Suprapubic skin (tissue), 3 donors: Measurements from ENCODE around the gene CSMD2.

ENCODE experiments used
- POLR2A ChIP-seq, 2 donors: fragments of 450-650 bp; IDR thresholded peaks; one replicate each; pipeline ENCODE4 v1.6.1; 2017; ENCODE audit warnings: antibody characterized with exemption in 2 of 2, mild to moderate bottlenecking in 2 of 2, moderate library complexity in 2 of 2
- TF ChIP-seq, protein P1 (sequence below), 2 donors: fragments of 200-600 bp in 1 of 2; fragments of 450-650 bp in 1 of 2; sonication (generic) in 1 of 2; IDR thresholded peaks; one replicate each; pipeline ENCODE4 v1.5.1; 2016 to 2019; ENCODE audit warnings: antibody characterized with exemption in 2 of 2, mild to moderate bottlenecking in 1 of 2, moderate library complexity in 1 of 2

DNA sequence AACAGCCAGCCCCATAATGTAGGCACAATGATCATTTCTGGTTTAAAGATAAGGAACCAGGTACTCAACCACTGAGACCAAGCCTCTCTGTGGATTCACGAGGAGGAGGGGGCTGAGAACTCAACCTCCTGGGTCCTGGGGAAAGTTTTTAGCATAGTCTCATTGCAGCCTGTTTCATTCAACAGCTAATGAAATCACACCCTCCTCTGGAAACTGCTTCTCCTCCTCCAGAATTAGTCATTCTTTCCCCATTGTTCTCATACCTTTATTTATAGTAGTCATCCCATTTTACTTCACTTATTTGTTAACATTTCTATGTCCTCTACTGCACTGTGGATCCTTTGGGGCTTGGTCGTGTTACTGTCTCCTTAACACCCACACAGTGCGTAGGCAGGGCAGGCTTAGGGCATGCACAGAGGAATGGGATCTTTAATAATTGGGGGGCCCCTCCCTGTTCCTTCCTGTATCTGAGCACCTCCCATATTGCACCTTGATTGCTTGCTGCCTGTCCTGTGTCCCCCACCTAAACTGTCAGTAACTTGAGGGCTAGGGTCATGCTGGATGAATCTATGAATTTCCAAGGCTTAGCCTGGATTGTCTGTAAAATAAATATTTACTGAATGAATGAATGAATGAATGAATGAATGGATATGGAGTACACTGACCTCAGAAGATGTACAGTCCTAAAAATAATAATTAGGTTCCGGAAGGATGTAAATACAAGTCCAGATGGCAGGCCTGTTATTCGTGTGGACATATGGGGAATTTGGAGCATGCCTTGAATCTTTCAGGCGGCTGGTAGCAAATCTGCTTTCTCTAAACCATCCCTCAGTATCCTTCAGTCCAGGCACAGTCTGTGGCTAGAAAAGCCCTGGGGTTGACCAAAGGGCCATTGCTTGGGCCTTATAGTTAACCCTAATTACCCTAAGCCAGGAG, 455.0 kb downstream of the CSMD2 start:
- no peak for TF ChIP-seq POLR2A (IDR thresholded peaks at IDR 0.05)
- TF ChIP-seq, protein P1, sequence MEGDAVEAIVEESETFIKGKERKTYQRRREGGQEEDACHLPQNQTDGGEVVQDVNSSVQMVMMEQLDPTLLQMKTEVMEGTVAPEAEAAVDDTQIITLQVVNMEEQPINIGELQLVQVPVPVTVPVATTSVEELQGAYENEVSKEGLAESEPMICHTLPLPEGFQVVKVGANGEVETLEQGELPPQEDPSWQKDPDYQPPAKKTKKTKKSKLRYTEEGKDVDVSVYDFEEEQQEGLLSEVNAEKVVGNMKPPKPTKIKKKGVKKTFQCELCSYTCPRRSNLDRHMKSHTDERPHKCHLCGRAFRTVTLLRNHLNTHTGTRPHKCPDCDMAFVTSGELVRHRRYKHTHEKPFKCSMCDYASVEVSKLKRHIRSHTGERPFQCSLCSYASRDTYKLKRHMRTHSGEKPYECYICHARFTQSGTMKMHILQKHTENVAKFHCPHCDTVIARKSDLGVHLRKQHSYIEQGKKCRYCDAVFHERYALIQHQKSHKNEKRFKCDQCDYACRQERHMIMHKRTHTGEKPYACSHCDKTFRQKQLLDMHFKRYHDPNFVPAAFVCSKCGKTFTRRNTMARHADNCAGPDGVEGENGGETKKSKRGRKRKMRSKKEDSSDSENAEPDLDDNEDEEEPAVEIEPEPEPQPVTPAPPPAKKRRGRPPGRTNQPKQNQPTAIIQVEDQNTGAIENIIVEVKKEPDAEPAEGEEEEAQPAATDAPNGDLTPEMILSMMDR (IDR thresholded peaks at IDR 0.05): no peak
